HG03460 (cell line): ENCODE results near the gene OPN4.
"Not testable (repeated sequence)": the region's sequence is repeated elsewhere in the genome, so short reads cannot be mapped to it uniquely, and the experiment has no call there.

Experiments used
- ATAC-seq: cut with Tn5 transposase; IDR thresholded peaks from one replicate; pipeline ENCODE4 v1.9.1; 2021; ENCODE audit not compliant: unreplicated experiment

OPN4 gene, protein sequence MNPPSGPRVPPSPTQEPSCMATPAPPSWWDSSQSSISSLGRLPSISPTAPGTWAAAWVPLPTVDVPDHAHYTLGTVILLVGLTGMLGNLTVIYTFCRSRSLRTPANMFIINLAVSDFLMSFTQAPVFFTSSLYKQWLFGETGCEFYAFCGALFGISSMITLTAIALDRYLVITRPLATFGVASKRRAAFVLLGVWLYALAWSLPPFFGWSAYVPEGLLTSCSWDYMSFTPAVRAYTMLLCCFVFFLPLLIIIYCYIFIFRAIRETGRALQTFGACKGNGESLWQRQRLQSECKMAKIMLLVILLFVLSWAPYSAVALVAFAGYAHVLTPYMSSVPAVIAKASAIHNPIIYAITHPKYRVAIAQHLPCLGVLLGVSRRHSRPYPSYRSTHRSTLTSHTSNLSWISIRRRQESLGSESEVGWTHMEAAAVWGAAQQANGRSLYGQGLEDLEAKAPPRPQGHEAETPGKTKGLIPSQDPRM

DNA sequence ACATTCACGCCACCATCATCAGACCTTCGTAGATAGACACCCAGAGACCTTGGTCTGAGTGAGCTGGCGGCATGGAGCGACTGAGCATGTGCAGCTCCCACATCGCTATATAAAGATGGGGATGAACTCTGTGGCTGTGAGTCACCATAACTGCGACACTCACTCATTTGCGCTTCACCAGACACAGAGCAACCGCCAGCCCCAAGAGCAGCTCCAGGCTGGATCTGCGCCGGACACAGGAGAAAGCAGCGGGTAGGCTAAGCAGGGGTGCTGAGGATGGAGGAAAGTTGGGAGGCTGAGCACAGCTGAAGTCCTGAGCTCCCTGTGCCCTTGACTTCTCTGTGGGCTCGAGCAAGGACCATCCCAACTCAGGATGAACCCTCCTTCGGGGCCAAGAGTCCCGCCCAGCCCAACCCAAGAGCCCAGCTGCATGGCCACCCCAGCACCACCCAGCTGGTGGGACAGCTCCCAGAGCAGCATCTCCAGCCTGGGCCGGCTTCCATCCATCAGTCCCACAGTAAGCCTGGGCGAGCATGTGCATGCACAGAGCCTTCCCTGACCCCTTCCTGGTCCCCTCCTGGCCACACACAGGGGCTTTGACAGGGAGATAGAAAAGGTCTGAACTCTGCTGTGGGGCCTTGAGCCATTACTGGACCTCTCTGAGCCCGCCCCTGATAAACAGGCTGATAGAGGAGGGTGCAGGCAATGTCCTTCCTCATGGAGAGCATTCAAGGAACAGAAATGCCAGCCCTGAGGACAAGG, at the start of gene OPN4:
OPN4 (plus strand) TSS at position 137 of the 762 bp plus-strand sequence; CDS start at position 374, 237 bp downstream.
- ATAC-seq = no peak

DNA sequence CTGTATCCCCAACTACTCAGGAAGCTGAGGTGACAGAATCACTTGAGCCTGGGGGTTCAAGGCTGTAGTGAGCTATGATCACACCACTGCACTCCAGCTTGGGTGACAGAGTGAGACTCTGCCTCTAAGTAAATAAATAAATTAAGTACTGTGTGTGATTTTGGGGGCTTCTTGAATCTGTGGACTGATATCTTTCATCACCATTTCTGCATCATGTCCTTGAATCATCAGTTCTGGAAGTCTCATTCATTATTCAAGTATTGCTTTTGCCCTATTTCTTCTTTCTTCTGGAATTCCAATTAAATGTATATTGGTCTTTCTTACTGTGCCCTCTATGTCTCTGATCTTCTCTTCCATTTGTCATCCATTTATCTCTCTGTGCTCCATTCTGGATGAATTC, 46.7 kb upstream of the OPN4 start:
- ATAC-seq = no peak

DNA sequence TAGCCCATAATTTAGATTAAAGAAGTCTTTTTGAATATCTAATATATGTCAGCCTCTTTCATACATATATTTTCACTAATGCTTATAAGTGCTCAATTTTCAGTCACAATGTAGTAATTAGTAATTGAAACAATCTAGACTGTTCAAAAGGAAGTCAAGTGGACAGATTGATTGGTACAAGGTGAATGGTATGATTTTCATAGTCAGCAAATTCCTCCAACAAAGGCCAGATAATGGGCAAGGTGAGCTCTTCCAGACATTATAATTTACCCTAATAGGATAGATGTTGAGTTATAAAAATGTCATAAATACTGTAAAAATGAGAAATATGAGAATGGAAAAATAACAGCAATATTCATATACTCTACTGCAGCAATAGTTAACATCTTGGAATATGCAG, 44.4 kb upstream of the OPN4 start:
- ATAC-seq = no peak

DNA sequence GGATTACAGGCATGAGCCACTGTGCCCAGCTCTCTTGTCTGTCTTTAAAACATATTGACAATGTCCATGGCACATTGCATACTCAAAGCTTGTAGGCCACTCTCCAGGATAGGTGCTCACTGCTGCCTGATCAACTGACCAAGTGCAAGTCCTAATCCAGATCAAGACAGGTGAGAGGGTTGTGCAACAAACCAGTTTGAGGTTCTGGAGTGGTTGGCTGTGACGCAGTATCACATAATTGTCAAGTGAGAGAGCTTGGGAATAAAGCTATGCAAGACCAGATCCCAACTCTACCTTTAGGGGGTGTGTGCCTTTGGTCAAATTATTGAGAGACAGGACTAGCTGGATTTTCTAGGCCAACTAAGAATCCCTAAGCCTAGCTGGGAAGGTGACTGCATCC, 43.0 kb upstream of the OPN4 start:
- no peak for ATAC-seq

DNA sequence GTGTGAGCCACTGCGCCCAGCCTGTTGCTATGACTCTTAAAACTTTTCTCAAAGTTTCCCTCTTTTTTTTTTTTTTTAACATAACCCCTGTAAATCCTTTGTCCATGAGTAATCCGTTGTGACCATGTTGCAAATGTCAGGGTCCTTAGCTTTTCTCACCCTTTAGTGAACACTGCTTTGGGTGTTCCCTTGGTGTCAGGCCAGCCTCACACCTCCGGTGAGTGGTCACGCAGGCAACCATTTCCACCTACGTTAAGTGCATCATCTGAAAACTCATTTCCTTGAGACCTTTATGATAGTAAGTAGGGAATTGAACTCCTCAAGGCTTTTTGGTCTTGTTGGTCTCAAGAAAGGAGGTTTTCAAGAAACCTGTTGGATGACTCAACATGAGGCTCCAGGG, 41.3 kb upstream of the OPN4 start:
- no peak for ATAC-seq

DNA sequence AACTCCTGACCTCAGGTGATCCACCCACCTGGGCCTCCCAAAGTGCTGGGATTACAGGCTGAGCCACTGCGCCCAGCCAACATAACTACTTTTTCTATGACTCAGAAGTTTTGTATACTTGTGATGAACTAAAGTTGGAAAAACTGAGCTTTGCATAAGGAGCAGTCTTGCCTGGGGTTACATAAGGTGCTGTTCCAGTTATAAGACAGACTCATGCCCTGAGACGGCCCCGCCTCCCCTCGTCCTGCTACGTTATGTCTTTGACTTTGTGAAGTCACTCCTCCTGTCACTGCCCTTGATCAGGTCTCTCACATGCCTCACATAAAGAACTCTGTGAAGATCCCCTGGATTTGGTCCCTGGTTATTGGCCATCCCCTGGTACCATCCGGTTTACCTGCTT, 40.4 kb upstream of the OPN4 start:
- no peak for ATAC-seq

DNA sequence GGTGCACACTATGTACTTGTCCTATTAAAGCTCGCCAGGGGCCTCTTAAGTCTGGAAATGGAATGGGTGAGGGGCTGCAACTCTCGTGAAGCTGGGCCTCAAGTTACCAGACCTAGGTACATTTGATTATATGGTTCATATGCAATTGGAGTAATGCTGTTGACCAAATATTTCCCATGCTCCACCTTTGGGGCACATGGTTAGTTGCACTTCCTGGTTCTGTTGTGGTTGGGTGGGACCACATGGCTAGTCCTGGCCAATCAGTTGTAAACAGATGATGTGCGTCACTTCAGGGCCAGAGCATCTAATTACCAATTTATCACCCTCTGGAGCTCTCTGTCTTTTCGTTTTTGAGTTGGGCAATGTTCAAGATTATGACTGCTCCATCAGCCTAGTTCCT, 39.5 kb upstream of the OPN4 start:
- no peak for ATAC-seq

DNA sequence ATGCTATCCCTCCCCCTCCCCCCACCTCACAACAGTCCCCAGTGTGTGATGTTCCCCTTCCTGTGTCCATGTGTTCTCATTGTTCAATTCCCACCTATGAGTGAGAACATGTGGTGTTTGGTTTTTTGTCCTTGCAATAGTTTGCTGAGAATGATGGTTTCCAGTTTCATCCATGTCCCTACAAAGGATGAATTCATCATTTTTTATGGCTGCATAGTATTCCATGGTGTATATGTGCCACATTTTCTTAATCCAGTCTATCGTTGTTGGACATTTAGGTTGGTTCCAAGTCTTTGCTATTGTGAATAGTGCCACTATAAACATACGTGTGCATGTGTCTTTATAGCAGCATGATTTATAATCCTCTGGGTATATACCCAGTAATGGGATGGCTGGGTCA, 37.1 kb upstream of the OPN4 start:
- ATAC-seq = not testable (repeated sequence)

DNA sequence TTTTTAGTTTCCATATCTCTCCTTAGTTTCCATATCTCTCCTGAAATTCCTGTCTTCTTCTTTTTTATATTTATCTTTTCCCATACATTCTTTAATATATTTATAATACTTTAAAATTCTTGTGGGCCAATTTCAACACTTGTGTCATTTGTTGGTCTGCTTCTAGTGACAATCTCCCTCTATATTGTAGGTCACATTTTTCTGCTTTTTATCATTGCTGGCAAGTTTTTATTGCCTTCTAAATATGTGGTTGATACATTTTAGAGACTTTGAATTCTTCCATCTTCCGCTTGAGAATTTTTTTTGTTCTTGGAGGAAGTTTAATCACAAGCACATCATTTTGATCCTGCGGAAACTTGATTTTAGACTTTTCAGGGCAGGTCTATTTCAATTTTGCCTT, 26.0 kb upstream of the OPN4 start:
- ATAC-seq = no peak

DNA sequence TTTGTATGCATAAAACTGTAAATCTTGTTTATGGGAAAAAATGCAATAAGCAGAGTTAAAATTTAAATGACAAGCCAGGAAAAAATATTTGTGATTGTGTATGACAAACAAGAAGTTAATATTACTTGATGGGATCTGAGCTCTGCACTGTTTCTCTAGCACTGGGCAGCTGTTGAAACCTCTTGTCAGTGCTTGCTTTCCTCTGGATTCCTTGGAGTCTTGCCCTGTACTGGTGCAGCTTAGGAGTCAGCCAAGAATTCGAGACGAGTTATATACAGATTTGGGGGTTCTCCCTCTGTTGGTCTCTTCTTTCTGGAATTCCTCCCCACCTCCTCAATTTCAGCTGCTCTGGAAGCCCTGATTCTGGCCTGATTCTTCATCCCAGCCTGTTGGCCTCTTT, 24.3 kb upstream of the OPN4 start:
- no peak for ATAC-seq

DNA sequence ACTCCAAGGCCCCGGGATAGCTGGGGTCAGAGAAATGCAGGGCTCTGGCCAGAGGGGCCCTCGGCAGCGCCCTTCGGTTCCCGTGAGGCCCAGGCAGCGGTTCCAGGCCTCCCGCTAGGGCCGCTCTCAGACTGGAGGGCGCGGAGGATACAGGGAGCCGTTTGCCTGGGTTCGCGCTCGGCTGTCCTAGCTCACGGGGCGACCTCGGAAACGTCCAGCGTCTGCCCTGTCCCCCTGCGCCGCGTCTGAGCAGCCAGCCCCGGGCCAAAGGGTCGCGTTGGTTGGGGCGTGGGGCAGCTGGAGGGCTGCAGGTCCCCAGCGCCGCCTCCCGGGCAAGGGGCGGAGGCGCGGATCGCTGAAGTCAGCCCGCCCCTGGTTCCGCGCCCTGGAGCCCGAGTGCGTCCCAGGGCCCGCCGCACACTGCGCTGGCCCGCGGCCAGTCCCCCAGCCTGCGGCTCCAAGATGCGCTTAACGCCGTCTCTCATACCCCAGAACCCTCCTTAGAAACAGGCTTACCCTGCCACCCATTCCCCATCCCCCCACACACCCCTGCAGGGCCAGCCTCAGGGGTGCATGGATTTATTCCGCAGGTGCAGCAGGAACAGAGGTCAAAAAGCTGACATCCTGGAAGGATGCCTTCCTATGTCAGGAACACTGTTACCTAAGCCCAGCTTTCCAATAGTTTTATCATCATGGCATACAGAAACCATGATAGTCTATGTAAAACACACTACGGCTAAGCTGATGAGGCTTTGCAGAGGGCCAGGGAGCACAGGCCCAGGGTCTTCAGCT, 22.1 kb upstream of the OPN4 start:
- ATAC-seq = no peak

DNA sequence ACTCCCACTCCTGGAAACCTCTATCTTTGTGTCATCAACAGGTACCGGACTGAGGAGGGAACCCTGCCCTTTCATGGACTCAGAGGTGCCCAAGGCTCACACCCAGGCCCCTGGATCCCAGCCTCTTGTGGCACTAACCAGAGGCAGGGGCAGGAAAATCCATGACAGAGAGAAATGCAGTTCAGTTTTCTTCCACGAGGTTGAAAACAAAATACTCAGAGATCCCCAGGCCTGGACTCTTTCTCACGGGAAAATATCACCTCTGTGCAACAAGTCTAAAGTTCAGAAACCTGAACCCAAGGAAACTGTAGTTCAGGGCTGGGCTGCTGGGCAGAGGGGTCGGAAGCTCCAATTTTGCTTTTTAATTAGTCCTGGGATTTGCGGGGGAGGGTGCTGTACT, 21.4 kb upstream of the OPN4 start:
- no peak for ATAC-seq

DNA sequence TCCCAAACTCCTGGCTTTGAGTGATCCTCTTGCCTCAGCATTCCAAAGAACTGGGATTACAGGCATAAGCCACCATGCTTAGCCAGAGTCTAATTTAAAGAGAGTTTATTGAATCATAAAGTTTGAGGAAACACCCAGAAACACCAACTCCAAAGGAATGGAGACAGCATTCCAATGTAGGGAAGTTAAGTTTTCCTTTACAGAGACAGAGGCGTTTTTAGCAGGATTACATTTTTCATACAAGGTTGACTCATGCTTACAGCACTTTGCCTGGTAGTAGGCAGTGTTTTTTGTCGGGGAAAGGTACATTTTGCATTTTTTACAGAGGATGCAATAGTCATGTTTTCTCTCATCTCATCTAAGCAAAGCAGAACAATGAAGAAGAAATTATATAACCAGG, 18.9 kb upstream of the OPN4 start:
- ATAC-seq = no peak

DNA sequence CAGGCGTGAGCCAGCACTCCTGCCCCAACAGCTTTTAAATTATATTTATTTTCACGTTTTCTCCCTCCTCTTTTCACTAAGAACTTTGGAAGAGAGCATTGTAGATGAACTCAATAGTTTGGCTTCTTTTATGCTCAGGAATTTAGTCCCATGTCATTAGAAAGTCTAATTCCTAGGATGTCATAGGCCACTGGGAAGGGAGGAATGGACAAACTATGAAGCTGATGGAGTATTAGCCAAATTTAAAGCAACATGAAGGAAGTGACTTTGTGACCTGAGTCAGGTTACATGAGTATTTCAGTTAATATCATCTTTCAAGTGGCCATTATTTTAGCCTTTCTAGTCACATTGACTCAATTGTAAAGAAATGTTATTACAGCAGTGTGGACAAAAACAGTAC, 18.0 kb upstream of the OPN4 start:
- ATAC-seq = no peak

DNA sequence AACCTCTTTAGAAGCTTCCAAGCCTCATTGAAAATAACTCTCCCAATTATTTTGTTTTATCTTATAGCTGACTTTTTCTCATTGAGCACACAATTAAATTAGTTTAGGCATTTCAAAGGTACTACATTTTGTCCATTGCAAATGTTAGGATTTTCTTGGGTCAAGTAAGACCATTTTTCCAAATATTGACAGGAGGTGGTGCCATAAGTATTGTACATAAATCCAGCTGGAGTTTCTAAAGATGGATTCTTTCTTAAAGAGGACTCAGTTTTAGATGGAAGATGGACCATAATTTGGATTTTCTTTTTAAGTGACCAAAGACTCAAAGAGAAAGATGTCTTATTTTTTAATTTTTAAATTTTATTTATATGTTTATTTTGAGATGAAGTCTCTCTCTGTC, 12.3 kb upstream of the OPN4 start:
- no peak for ATAC-seq

DNA sequence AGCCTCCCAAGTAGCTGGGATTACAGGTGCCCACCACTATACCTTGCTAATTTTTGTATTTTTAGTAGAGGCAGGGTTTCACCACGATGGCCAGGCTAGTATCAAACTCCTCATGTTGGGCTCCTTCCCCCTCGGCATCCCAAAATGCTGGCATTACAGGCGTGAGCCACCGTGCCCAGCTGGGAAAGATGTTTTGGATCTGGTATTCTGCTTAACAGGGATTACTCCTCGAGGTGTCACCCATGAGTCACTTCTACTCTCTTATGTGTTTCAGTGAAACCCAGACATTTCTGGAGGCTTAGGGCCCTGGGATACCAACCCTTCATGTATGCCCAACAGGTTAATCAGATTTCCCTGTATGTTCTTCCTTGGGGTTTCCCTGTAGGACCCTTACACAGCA, 11.8 kb upstream of the OPN4 start:
- ATAC-seq = no peak

DNA sequence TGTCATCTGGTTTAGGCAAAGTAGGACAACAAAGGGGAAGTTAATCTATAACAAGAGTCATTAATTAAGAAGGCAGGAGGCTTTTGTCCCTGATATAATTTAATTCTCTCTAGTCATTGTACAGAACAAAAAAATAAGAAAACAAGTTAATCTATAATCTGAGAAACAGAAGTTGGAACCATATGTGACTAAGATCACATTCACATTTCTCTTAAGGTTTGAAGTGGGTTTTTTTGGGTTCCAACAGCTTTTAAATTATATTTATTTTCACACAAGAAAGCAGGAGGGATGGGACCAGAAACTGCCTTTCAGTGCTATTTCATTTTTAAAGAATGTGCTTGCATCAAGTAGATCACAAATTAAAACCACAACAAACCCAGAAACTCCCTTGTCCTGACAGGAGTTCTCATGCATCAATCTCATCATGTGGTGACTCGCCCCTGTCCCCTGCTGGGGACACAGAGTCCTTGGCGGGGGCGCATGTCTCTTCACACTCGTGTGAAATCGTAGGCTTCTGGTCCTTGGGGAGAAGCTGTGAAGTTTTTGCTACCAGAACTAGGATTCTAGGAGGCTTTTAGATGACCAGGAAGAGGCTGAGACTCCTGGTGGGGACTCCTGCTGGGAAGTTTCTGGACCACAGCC, 10.1 kb upstream of the OPN4 start:
- ATAC-seq = no peak

DNA sequence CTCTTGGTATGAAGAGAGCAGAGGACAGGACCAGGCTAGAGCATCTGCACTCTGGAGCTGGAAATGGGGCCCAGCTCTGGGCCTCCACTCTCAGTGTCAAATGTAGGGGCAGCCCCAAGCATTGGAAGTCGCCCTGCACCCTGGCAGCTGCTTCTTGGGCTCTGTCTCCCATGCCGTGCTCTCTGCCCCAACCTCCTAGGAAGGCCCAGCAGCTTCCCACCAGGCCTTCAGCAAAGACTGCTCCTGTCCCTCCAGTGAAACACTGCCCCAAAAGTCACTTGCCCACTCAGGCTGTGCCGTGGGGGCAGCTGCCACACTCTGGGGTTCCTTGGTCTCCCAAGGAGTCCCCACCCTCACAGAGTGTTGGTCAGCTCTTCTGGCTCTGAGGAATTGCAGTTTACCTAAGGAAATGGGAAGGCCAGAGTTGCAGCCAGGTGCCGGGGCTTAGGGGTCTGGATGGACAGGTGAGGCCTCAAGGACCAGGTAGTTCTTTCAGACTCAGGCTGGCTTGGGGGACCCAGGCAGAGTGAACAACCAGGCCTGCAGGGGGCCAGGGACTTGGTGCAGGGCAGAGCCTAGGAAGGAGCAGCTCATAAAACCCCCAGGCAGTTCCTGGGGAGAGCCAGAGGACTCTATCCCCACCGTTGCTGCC, 9.4 kb upstream of the OPN4 start:
- ATAC-seq = no peak

DNA sequence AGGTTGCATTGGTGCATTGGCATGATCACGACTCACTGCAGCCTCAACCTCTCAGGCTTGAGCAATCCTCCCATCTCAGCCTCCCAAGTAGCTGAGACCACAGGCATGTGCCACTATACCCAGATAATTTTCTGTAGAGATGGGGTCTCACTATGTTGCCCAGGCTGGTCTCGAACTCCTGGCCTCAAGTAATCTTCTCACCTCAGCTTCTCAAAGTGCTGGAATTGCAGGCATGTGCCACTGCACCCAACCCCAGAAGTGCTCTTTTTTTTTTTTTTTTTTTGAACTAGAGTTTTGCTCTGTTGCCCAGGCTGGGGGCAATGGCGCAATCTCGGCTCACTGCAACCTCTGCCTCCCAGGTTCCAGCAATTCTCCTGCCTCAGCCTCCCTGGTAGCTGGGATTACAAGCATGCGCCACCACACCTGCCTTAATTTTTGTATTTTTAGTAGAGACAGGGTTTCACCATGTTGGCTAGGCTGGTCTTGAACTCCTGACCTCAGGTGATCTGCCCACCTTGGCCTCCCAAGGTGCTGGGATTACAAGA, 8.7 kb upstream of the OPN4 start:
- not testable (repeated sequence) for ATAC-seq

DNA sequence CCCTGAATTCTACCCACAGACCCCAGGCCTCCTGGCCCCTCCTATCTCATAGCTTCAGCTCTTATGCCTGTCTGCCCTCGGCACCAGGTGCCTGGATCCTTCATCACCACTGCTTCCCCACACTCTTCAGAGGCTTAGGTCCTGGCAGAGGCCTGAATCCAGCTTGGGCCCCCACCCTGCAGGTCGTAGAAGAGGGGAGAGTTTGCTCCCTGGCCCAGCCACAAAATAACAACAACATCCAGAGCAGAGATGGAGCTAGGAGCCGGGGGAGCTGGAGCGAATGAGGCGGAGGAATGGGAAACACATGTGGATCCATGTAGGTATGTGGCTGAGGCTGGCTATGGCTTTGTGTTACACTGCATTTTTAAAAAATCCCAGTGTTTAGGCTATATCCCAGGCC, 7.8 kb upstream of the OPN4 start:
- no peak for ATAC-seq
